Osteocyte (in vitro differentiated cells): Measurements from ENCODE around the gene PSORS1C1. TPM values are rescaled to one million over a fixed set of nuclear protein-coding genes. Genes with fewer than 3 reads are reported as not detected.

Experiments
- DNase-seq: peaks from one replicate; pipeline ENCODE4 v3.0.0; 2021; ENCODE audit warnings: mixed read lengths; ENCODE audit not compliant: unreplicated experiment; ENCODE audit errors: extremely low spot score
- H3K27ac Mint-ChIP-seq: one replicate; pipeline ENCODE4 v1.8.0; 2021; ENCODE audit warnings: mild to moderate bottlenecking, mixed read lengths; ENCODE audit not compliant: unreplicated experiment
- H3K27me3 Mint-ChIP-seq: one replicate; pipeline ENCODE4 v1.8.0; 2021; ENCODE audit warnings: mixed read lengths; ENCODE audit not compliant: unreplicated experiment
- H3K36me3 Mint-ChIP-seq: one replicate; pipeline ENCODE4 v1.8.0; 2021; ENCODE audit warnings: mixed read lengths; ENCODE audit not compliant: unreplicated experiment
- H3K4me1 Mint-ChIP-seq: one replicate; pipeline ENCODE4 v1.8.0; 2021; ENCODE audit warnings: mixed read lengths; ENCODE audit not compliant: unreplicated experiment
- H3K4me3 Mint-ChIP-seq: one replicate; pipeline ENCODE4 v1.8.0; 2021; ENCODE audit warnings: mild to moderate bottlenecking, moderate library complexity, mixed read lengths; ENCODE audit not compliant: unreplicated experiment
- H3K9me3 Mint-ChIP-seq: one replicate; pipeline ENCODE4 v1.8.0; 2021; ENCODE audit warnings: mixed read lengths; ENCODE audit not compliant: unreplicated experiment
- CTCF ChIP-seq: fragments of 200-600 bp; sonication (generic); IDR thresholded peaks from 2 replicates; pipeline ENCODE4 v1.5.0; 2021; ENCODE audit warnings: antibody characterized with exemption, mild to moderate bottlenecking, moderate library complexity
- total RNA-seq: library from RNA; stranded (reverse); gene quantifications from 2 replicates; pipeline ENCODE4 v1.2.1, GENCODE V29; 2021

Gene PSORS1C1
- total RNA-seq, 1 donor from 2014 or later: 3.2 TPM

GRCh38 chr6:31132806-31133205 is 18.2 kb downstream of the PSORS1C1 start:
- no peak for TF ChIP-seq CTCF
- no peak overlapping the region for H3K27ac Mint-ChIP-seq
- peaks cover 8% of the 10 kb centered on the region for H3K4me1 Mint-ChIP-seq
- peaks cover 16% of the 10 kb centered on the region for H3K27me3 Mint-ChIP-seq
- H3K4me3 Mint-ChIP-seq: no peak overlapping the region
- DNase-seq: no peak
- no peaks in the 10 kb centered on the region for H3K36me3 Mint-ChIP-seq
- H3K9me3 Mint-ChIP-seq: no peaks in the 10 kb centered on the region

- no peaks in the 10 kb centered on the region for H3K27me3 Mint-ChIP-seq
- H3K4me3 Mint-ChIP-seq: no peak overlapping the region
- H3K4me1 Mint-ChIP-seq: peaks cover 12% of the 10 kb centered on the region
- no peaks in the 10 kb centered on the region for H3K36me3 Mint-ChIP-seq
- no peak for DNase-seq
- no peak overlapping the region for H3K27ac Mint-ChIP-seq
- no peak for TF ChIP-seq CTCF
- no peaks in the 10 kb centered on the region for H3K9me3 Mint-ChIP-seq
These were observed 21.1 kb downstream of the PSORS1C1 start for GRCh38 chr6:31135710-31136109.

GRCh38 chr6:31138982-31139381 is 24.4 kb downstream of the PSORS1C1 start, which contains the start of gene PSORS1C2:
PSORS1C2 (minus strand) TSS chr6:31139066; CDS start chr6:31139026, 40 bp downstream.
- peaks cover 2% of the 10 kb centered on the region for H3K36me3 Mint-ChIP-seq
- H3K9me3 Mint-ChIP-seq: no peaks in the 10 kb centered on the region
- H3K27me3 Mint-ChIP-seq: no peaks in the 10 kb centered on the region
- no peak within 1 kb of the TSS for H3K4me3 Mint-ChIP-seq
- DNase-seq: no peak
- no peak within 1 kb of the TSS for H3K27ac Mint-ChIP-seq
- TF ChIP-seq CTCF: no peak
- peaks cover 30% of the 10 kb centered on the region for H3K4me1 Mint-ChIP-seq

GRCh38 chr6:31139599-31139998 is 25.0 kb downstream of the PSORS1C1 start:
- no peak for TF ChIP-seq CTCF
- no peak for DNase-seq
- no peaks in the 10 kb centered on the region for H3K27me3 Mint-ChIP-seq

GRCh38 chr6:31140643-31141042 is 26.0 kb downstream of the PSORS1C1 start:
- no peak for DNase-seq
- no peak overlapping the region for H3K27ac Mint-ChIP-seq
- H3K27me3 Mint-ChIP-seq: no peaks in the 10 kb centered on the region
- TF ChIP-seq CTCF: no peak
- peaks cover 8% of the 10 kb centered on the region for H3K36me3 Mint-ChIP-seq
- no peaks in the 10 kb centered on the region for H3K9me3 Mint-ChIP-seq
- no peak overlapping the region for H3K4me3 Mint-ChIP-seq
- peaks cover 30% of the 10 kb centered on the region for H3K4me1 Mint-ChIP-seq

More at GRCh38 chr6:31139599-31139998, 25.0 kb downstream of the PSORS1C1 start:
- Mint-ChIP-seq H3K4me1 (peaks cover 30% of the 10 kb centered on the region), H3K9me3 (no peaks in the 10 kb centered on the region), H3K27ac (no peak overlapping the region), H3K4me3 (no peak overlapping the region), H3K36me3 (peaks cover 2% of the 10 kb centered on the region)
